CD4-positive, alpha-beta T cell (primary cell): ENCODE measurements around the gene IRF7. TPM values are rescaled to one million over a fixed set of nuclear protein-coding genes. Genes with fewer than 3 reads are reported as not detected.
A peak's percentile ranks its signal among the peaks of the same experiment; 100 is the strongest.

Experiments used
- ATAC-seq: fragments of 200-7000 bp; cut with Tn5 transposase; one replicate; pipeline ENCODE4 v1.10.0; 2022; ENCODE audit warnings: mild to moderate bottlenecking; ENCODE audit not compliant: poor library complexity
- CTCF ChIA-PET: fragments of 350-600 bp; sonication (Branson Sonifier 250); formaldehyde crosslinking; loops from one replicate; lab custom pipeline; 2021; ENCODE audit warnings: antibody characterized with exemption, inconsistent platforms; lab: Charles Lee
- POLR2A ChIA-PET: fragments of 350-600 bp; sonication (Branson Sonifier 250); formaldehyde crosslinking; loops from one replicate; lab custom pipeline; 2021; ENCODE audit warnings: antibody characterized with exemption, inconsistent platforms; lab: Charles Lee
- DNase-seq, 14 experiments: peaks; one replicate each; pipeline ENCODE4 v3.0.0-alpha.2; 2013 to 2020; ENCODE audit warnings: mixed read lengths in 2 of 14
- H3K27ac ChIP-seq, 2 donors: one replicate each; pipeline versions ENCODE4 v1.5.1 to v1.7.0; 2013; ENCODE audit warnings: low read length in 2 of 2, low read depth in 1 of 2, mild to moderate bottlenecking in 1 of 2
- H3K27me3 ChIP-seq, 2 experiments: 1 replicate in 1 of 2; 2 replicates in 1 of 2; pipeline versions ENCODE4 v1.6.1 to v1.7.0; 2013; ENCODE audit warnings: low read length in 2 of 2, control low read depth in 1 of 2, mild to moderate bottlenecking in 1 of 2, moderate library complexity in 1 of 2; ENCODE audit not compliant: insufficient read depth in 2 of 2, control insufficient read depth in 1 of 2
- H3K36me3 ChIP-seq: one replicate; pipeline ENCODE4 v1.6.1; 2013; ENCODE audit warnings: low read length, control low read depth; ENCODE audit not compliant: insufficient read depth
- H3K4me1 ChIP-seq: one replicate; pipeline ENCODE4 v1.6.1; 2013; ENCODE audit warnings: low read length, control low read depth; ENCODE audit not compliant: insufficient read depth
- H3K4me3 ChIP-seq: one replicate; pipeline ENCODE4 v1.5.1; 2013; ENCODE audit warnings: mild to moderate bottlenecking, low read length, moderate library complexity
- H3K9me3 ChIP-seq, 2 experiments: 1 replicate in 1 of 2; 2 replicates in 1 of 2; pipeline versions ENCODE4 v1.6.1 to v1.7.0; 2013; ENCODE audit warnings: low read length in 2 of 2, mild to moderate bottlenecking in 2 of 2, control low read depth in 1 of 2, moderate library complexity in 1 of 2; ENCODE audit not compliant: control insufficient read depth in 1 of 2, insufficient read depth in 1 of 2
- H3K27ac Mint-ChIP-seq: one replicate; pipeline ENCODE4 v1.8.0; 2020; ENCODE audit warnings: mixed read lengths
- H3K27me3 Mint-ChIP-seq: one replicate; pipeline ENCODE4 v1.8.0; 2021; ENCODE audit warnings: mixed read lengths
- H3K36me3 Mint-ChIP-seq: one replicate; pipeline ENCODE4 v1.8.0; 2021; ENCODE audit warnings: low read depth, mixed read lengths
- H3K4me1 Mint-ChIP-seq: one replicate; pipeline ENCODE4 v1.8.0; 2021; ENCODE audit warnings: low read depth, mixed read lengths
- H3K4me3 Mint-ChIP-seq: one replicate; pipeline ENCODE4 v1.8.0; 2020; ENCODE audit warnings: mild to moderate bottlenecking, mixed read lengths
- H3K9me3 Mint-ChIP-seq: one replicate; pipeline ENCODE4 v1.8.0; 2020; ENCODE audit warnings: mixed read lengths
- CTCF ChIP-seq: fragments of 200-600 bp; IDR thresholded peaks from one replicate; pipeline ENCODE4 v1.8.0; 2022; ENCODE audit warnings: antibody characterized with exemption, mild to moderate bottlenecking
- intact Hi-C, 2 experiments: fragments of 100-400 bp; cut with DNase I in 1 of 2; cut with micrococcal nuclease in 1 of 2; formaldehyde crosslinking; loops; one replicate each; pipeline versions ENCODE4 v1.15.1 to v1.9.0; 2023 to 2025; cut with DNase I, micrococcal nuclease
- total RNA-seq, 174 experiments: library from RNA in 2 of 174; stranded (reverse) in 2 of 174; gene quantifications; one replicate each; pipeline ENCODE4 v1.2.3 and lab custom pipeline; 2021 to 2026

The IRF7 gene
- total RNA-seq, 2 experiments from 2014 or later: 36.5 to 37.7 TPM

GRCh38 chr11:573146-573759 is 42.5 kb downstream of the IRF7 start:
- POLR2A ChIA-PET: no interaction called here
- Mint-ChIP-seq H3K4me3 (no peak overlapping the region), H3K4me1 (peaks cover 25% of the 10 kb centered on the region), H3K27ac (no peak overlapping the region), H3K9me3 (no peaks in the 10 kb centered on the region), H3K36me3 (peaks cover 10% of the 10 kb centered on the region), H3K27me3 (peaks cover 4% of the 10 kb centered on the region)
- intact Hi-C loops: no loop called here
- ATAC-seq (no peak), DNase-seq (no peak)
- Histone ChIP-seq H3K27ac (no peak overlapping the region), H3K27me3 (no peaks in the 10 kb centered on the region), H3K9me3 (no peaks in the 10 kb centered on the region), H3K4me3 (no peak overlapping the region), H3K36me3 (peaks cover 2% of the 10 kb centered on the region), H3K4me1 (peaks cover 42% of the 10 kb centered on the region)
- CTCF ChIA-PET: no interaction called here
- no peak for TF ChIP-seq CTCF

- ChIA-PET CTCF (no interaction called here), POLR2A (no interaction called here)
- H3K36me3 Mint-ChIP-seq: peaks cover 5% of the 10 kb centered on the region
- no peaks in the 10 kb centered on the region for H3K9me3 ChIP-seq
- H3K27ac ChIP-seq: no peak overlapping the region
- no peaks in the 10 kb centered on the region for H3K9me3 Mint-ChIP-seq
- peak overlapping the region; percentile 20 for H3K4me3 Mint-ChIP-seq
- no peak for TF ChIP-seq CTCF
- no peak overlapping the region for H3K27ac Mint-ChIP-seq
- intact Hi-C loops: no loop called here
- H3K27me3 Mint-ChIP-seq: peaks cover 4% of the 10 kb centered on the region
- peaks cover 30% of the 10 kb centered on the region for H3K4me1 ChIP-seq
- peaks cover 19% of the 10 kb centered on the region for H3K4me1 Mint-ChIP-seq
- no peaks in the 10 kb centered on the region for H3K36me3 ChIP-seq
- ATAC-seq (no peak), DNase-seq (no peak)
- no peak overlapping the region for H3K4me3 ChIP-seq
- no peaks in the 10 kb centered on the region for H3K27me3 ChIP-seq
These were observed 44.0 kb downstream of the IRF7 start for GRCh38 chr11:571802-572185.

- no peak for TF ChIP-seq CTCF
- H3K4me3 ChIP-seq: peak overlapping the region; percentile 70
- CTCF ChIA-PET: interaction anchor here (0.9 to 1.8 kb wide), 3 partner anchors 9 to 15 kb away, joined by 3 to 9 read pairs (median 3); partner anchors contain the start of gene LMNTD2
- no peaks in the 10 kb centered on the region for H3K9me3 ChIP-seq
- Mint-ChIP-seq H3K27me3 (no peaks in the 10 kb centered on the region), H3K4me3 (peak overlapping the region; percentile 82), H3K36me3 (no peaks in the 10 kb centered on the region), H3K27ac (peak overlapping the region; percentile 17), H3K9me3 (no peaks in the 10 kb centered on the region), H3K4me1 (peaks cover 10% of the 10 kb centered on the region)
- no peaks in the 10 kb centered on the region for H3K27me3 ChIP-seq
- intact Hi-C loops: loop anchor here (2.0 to 10.0 kb wide), 3 partner anchors 19 to 125 kb away; partner anchors contain the start of genes DEAF1 (in 1 of the 2), RNH1 (in 1 of the 2) and TMEM80 (in 1 of the 2)
- no peak for DNase-seq
- POLR2A ChIA-PET: interaction anchor here (1.2 to 3.1 kb wide), 9 partner anchors 9 to 362 kb away, joined by 3 to 21 read pairs (median 7); partner anchors contain the start of genes BET1L, DEAF1, IRF7 and LMNTD2
- ATAC-seq: no peak
- H3K36me3 ChIP-seq: no peaks in the 10 kb centered on the region
- peak overlapping the region; percentile 17 to 69 for H3K27ac ChIP-seq
- peaks cover 17% of the 10 kb centered on the region for H3K4me1 ChIP-seq
These were observed 46.4 kb downstream of the IRF7 start for GRCh38 chr11:569158-569885.
